ENCODE data around the gene CFAP65.

Gene CFAP65, protein sequence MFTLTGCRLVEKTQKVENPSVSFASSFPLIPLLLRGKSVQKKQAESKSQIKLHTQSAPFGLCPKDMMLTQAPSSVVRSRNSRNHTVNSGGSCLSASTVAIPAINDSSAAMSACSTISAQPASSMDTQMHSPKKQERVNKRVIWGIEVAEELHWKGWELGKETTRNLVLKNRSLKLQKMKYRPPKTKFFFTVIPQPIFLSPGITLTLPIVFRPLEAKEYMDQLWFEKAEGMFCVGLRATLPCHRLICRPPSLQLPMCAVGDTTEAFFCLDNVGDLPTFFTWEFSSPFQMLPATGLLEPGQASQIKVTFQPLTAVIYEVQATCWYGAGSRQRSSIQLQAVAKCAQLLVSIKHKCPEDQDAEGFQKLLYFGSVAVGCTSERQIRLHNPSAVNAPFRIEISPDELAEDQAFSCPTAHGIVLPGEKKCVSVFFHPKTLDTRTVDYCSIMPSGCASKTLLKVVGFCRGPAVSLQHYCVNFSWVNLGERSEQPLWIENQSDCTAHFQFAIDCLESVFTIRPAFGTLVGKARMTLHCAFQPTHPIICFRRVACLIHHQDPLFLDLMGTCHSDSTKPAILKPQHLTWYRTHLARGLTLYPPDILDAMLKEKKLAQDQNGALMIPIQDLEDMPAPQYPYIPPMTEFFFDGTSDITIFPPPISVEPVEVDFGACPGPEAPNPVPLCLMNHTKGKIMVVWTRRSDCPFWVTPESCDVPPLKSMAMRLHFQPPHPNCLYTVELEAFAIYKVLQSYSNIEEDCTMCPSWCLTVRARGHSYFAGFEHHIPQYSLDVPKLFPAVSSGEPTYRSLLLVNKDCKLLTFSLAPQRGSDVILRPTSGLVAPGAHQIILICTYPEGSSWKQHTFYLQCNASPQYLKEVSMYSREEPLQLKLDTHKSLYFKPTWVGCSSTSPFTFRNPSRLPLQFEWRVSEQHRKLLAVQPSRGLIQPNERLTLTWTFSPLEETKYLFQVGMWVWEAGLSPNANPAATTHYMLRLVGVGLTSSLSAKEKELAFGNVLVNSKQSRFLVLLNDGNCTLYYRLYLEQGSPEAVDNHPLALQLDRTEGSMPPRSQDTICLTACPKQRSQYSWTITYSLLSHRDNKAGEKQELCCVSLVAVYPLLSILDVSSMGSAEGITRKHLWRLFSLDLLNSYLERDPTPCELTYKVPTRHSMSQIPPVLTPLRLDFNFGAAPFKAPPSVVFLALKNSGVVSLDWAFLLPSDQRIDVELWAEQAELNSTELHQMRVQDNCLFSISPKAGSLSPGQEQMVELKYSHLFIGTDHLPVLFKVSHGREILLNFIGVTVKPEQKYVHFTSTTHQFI (N-terminal part only)

DNA sequence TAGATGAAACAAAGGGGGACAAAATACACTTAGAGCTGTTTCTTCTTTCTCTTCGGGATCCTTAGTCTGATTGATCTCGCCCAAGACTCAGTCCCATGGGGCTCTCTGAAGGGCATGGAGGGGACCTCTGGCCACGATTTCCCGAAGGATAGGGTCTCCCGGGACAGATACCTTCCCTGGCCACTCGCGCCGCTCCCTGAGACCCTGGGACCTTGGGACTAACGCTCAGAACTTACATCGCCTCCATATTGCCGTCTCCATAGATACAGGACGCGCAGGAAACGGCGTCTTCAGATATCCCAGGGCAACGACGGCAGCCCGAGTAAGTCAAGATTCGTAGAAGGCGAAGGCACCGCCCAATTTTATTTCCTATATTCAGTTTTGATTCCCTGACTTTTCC lies at the start of gene CFAP65:
TSS of gene CFAP65 (minus strand) at position 265 of the 400 bp plus-strand sequence. CDS start 2,468 bp downstream, outside the sequence.
- DNase-seq = no peak

DNA sequence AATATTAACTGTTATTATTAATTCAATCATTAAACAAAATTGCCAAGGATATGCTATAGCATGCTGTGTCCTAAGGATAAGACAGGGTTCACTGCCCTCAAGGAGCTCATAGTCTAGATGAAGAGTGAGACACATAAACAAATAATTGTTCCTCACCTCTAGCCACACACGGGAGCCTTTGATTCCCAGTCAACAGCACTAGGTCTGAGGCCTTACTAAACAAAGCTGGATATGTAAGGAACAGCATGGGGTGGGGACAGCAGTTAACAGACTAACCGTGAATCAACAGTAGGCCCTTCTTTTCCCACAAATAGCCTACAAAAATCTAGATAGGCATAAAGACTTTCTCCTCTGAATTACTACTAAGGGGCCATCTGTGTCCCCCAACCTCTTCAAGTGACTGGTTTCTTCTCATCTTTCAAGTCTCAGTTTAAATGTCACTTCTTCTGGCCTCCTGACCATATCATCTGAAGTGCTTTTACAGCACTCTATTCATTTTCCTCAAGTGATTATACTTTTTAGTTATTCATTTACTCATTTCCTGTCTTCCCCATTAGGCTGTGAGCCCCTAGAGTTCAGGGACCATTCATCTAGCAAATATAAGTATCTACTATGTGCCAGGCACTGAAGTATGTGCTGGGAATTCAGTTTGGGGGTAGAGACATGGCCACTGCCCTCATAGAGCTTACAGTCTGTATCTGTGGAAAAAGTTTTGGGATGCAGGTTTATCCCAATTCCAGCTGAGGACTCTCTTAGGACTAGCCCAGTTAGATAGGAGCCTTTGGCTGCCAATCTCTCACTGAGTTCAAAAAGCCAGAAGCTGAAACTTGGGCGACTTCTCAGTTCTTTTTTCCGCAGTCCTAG lies 49.4 kb upstream of the CFAP65 start:
- no peak for DNase-seq

DNA sequence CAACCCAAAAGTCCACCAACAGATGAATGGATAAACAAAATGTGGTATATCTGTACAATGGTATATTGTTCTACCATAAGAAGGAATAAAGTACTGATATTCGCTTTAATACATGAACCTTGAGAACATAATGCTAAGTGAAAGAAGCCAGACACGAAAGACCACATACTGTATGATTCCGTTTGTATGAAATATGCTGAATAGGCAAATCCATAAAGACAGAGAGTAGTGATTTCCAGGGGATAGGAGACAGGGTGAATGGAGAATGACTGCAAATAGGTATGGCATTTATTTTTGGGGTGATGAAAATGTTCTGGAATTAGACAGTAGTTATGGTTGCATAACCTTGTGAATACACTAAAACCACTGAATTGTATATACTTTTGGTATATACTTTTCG lies 48.0 kb upstream of the CFAP65 start:
- no peak for DNase-seq

DNA sequence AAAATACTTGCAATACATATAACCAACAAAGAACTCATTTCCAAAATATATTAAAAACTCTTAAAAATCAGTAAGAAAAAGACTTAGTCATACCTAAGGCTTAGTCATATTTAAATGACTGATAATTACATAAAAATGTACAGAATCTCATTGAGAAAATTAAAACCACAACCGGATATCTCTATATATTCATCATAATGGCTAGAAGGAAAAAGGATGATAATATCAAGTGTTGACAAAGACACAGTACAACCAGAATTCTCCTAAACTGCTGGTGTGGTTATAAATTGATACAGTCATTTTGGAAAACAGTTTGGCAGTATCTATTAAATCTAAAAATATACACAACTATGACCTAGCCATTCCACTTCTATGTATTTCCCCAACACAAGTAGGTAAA lies 46.5 kb upstream of the CFAP65 start:
- no peak for DNase-seq

DNA sequence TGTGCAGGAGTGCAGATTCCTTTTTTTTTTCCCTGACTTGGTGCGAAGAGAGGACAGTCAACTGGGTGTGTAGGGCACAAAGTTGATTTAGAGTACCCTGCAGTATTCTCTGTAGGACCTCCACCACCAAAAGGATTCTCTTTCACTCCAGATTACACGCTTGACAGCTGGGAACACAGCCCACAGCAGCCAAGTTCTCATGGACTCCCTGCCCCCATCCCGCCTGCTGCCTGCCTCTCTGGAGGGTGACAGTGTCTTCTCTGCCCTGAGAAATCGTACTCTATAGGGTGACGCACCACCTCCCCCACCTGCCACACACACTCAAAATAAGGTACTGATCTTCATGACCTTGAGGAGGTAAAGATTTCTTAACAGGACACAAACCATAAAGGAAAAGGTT lies 46.0 kb upstream of the CFAP65 start:
- no peak for DNase-seq

DNA sequence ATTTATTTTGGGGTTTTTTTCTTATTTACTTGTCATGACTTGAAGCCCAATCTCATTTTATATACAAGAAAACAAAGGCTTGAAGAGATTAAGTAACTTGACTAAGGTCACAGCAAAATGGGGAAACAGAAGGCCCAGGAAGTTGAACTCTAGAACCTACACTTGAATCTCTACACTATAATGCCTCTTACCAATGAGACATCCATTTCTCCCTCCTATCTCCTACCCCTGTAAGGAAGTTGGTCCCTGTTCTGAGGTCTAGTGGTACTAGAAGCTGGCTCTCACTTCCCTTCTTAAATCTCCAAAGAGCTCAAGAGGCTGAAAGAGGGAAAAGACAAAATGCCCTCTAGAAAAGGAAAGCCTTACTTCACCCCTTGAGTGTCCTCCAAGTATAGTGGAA lies 44.9 kb upstream of the CFAP65 start:
- no peak for DNase-seq

DNA sequence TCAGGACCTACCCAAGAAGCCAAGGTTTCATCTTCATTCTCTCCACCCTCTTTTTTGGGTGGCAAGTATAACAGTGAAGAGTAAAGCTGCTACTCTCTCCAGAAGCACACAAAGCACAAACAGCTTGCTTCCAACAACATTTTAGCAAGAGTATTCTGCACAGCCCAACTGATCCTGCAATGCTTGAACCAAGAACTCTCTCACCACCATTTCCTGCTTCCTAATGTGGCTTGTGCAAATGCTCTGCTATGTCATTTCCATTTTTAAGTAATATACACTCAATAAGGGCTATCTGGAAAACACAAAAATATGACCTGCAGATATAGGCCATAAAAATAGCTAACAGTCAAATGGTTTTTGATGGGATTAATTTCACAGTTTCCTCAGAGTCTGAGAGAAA lies 43.5 kb upstream of the CFAP65 start:
- DNase-seq = no peak

DNA sequence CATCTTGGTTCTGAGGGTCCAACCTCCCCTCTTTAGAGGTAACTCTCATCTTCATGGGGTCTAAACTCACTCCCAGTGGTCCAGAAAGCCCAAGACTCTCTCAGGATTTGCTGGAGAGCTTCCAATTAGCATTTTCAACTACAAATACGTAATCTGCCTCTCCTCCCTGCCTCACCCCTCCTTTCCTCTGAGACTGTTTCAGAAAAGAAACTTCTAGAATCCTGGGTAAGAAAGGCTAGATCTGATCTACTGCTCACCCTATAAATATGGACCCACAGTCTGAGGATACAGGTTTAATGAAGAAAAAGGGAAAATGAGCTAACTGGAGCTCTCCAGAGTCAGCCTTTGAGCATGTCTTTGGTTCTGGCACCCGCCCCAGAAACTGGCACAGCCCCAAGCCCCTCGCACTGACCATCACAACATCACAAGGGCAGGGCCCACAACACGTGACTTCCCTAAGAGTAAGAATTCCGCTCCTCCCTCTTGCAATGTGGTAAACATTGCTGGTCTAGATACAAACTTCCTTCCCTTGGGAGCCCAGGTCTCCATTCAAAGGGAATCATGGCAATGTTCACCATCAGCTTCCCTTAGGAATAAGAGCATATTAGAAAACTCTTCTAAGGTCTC lies 41.1 kb upstream of the CFAP65 start:
- DNase-seq = no peak

DNA sequence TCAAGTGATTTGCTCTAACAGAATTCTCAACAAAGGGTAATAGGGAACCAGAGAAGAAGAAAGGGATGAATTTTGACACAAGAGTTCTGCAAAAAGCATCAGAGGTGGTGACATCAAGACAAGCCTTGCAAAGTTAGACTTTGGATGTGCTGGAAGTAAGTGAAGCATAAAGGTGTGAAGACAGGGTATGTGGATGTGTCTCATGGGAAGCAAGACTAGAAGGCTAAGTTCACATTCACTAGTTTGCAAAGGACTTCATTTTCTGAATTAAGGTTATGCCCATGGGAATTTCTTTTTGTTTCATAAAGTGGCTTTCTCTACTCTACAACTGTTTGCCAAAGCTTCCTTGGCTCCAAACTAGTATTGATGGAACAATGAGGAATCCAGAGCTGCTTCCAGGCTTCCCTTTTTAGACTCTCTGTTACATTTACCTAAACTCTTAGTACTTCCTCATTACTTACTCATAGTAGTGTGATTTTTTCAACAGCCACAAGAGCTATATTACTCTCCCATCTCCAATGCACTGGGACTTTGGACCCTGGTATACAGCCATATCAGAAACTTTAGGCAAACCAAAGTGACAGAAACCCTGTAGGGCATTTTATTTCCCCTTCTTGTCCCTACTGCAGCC lies 40.5 kb upstream of the CFAP65 start:
- no peak for DNase-seq

DNA sequence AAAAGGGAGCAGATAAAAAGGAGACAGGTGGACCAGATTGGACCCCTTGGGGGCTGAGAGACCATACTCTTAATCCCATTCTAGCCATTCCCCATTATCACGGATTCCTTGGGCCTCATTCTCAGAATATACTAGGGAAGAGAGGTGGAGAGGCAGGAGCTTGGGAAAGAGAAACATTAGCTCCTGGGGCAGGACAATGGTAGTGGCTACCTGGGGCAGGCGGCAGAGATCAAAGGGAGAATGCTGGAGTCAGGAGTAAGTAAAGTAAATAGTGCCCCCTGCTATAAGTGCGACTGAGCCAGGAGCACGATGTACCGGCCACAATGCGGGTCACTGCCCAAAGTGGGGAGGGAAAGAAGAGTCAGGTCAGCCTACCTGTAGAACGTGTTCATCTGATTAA lies 39.8 kb upstream of the CFAP65 start:
- DNase-seq = no peak

DNA sequence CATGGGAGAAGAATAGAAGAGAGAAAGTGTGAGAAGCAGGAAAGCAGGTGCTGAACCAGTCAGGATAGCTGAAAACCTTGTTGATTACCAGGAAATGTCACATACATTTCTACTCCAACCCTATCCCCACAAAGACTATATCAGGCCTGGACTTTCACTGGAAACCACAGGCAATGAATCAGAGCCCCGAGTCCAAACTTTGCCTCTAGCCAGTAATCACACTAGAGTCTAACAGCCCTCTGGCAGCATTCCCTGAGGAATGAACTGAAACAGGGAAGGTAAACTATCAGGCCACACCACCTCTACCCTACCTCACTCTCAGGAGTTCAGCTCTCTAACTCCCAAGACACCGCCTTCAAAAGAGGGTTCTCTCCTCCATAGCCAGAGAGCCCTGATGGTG lies 38.1 kb upstream of the CFAP65 start:
- no peak for DNase-seq

DNA sequence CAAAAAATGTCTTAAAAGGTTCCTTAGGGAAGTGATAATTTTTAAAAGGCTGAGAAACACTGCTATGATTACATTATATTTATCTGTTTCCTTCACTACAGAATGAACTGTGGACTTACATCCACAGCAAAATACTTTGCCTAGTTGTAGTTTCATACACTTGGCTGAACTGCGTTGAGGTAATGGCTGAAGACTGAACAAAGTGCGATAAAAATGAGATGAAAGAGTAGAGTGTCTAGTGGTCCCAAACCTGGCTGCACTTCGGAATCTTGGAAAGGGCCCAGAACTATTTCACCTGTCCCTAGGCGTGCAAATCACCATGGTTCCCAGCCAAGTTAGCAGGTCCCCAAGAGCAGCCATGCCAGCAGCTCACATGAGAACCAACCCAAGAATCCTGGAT lies 37.6 kb upstream of the CFAP65 start:
- DNase-seq = no peak

DNA sequence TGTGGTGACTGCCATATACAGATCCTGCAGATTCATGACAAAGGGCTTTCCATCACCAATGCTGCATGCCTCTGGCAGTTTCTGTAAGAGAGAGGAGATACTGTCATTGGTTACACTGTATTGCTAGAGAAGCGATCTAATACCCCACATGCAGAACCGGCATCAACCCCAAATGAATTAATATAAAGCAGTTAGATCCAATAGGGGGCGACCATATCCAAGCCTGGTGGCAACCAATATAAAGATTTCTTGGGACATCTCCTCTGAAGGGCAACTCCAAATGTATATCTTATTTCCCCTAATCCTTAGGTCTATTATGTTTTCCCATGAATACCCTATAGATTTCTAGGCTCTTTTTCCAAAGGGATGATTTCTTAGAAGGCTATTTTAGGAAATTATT lies 36.8 kb upstream of the CFAP65 start:
- no peak for DNase-seq

DNA sequence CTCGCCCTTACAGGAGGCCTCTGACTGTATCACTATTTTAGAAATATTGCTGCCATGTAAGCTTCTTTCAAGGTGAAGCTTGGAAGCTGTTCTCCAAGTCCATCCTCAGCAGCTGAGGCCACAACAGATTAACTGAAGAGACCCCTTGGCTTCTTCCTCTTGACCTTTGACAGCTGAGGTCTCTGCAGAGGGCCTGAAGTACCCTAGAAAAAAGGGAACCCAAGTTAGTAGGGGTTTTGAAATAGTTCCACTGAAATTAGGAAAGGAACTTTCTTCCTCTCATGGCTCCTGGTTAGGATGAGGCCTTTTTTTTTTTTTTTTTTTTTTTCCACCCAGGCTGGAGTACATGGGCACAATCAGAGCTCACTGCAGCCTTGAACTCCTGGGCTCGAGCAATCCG lies 34.9 kb upstream of the CFAP65 start:
- no peak for DNase-seq

DNA sequence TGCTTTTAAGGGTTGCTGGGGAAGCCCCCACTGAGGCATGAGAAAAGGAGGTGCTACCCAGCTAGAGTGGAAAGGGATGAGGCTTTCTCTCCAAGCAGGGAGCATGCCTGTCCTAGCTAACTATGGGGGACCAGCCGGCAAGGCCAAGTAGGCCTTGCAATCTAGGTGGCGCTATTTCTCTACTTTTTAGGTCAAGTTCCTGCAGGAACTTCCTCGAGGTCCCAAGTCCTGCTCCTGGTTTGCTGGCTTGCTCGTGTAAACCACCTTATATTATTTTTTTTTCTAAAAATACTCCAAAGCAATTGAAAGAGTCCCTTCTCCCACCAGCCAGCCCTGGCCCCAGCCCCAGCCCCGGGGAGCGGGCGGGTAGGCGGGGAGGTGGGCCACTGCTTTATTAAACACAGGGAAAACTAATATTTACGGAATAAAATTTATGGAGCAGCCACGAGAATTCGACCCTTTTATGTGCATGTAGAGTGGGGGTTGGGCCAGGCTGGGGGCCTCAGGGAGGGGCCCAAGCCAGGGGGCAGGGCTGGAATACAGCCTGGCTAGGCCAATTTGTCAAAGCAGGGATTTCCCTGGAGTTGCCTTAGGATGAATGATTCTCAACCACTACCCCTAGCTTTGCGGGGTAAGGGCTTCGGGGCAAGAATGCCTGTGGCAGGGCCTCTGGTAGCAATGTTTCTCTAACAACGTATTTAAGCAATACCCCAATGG lies 32.3 kb upstream of the CFAP65 start:
- DNase-seq = no peak

DNA sequence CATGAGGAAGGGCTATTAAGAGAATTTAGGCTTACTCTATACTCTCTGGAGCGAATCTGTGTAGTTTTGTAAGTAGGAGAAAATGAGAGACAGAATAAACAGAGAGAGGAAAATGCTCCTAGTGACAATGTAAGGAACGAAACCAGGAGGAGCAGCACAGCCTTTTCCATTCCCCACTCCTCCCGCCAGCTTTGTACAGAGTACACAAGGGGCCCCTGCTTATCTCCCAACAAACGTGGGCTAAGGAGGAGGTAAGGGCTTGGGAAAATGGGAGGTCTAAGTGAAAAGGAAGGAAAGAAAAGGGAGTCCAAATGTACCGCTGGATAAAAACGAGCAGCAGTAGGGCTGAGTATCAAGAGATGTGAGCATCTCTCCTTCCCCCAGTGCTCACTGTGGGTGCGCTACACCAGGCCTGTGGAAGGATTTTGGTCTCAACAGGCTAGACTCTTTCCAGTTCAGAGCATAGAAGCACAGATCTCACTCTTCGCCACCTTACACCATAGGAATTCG lies 31.5 kb upstream of the CFAP65 start:
- DNase-seq = no peak

DNA sequence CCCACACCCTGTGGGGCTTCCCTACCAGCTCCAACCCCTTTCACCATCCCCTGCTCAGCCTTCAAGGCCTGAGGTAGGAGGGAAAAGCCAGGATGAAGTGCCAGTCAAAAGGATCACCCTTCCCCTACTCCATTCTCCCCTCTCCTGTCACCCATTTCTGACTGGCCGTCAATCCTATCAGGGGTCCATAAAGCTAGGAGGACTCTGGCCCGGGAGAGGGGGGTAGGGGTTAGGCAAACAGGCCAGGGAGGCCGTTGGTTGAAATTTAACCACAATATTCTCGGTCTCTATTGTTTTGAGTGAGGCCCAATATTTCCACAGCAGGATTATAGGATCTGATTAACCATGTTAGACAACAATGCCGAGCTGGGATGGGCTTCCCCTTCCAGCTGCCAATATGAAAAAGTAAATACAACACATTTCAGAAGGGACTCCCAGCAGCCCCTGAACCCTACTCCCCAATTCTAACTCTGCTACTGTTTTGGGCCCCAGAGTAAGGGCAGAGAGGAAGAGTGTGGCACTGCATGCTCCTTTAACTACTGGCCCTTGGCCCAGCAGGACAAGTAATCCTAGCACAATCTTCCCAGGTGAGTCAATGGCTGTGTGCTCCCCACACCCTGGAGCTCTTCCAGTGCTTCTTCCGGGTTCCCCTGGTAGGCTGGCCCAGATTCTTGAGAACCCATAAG lies 30.0 kb upstream of the CFAP65 start:
- DNase-seq = no peak

DNA sequence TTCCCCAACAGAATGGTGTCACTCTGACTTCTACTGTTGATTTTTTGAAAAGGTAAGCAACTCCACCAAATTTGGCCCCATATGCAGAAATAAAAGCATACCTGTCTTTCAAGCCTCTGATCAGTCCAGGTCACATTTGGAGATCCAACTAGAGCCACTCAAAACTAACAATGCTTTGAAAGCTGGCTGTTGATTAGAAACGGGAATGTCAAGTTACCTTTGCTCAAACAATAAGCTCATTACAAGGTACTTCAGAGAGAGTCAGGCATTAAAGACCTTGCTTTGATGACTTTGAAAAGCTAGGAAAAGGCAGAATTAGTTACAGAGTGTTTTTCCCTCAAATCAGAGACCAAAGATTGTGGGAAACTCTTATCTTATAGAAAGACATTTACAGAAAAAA lies 24.2 kb upstream of the CFAP65 start:
- DNase-seq = no peak

DNA sequence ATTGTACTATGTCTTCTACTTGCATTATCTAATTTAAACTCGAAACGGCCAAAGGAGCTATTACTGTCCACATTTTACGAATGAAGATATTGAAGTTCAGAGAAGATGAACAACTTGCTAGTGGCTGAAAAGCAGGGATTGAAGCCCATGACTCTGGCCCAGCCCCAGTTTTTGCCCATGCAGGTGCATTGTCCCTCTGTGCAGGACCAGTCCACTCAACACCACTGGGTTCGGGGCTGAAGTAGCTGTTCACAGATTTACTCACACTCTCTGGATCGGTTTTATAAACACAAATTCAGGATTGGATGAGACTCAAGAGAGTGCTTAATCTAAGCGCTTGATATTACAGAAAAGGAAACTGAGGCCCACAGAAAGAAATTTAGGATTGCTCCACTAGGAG lies 20.8 kb upstream of the CFAP65 start:
- no peak for DNase-seq

Data from SIG-M5 (cell line).